Thyroid gland (tissue), 4 donors: Measurements from ENCODE around the gene POMGNT2. TPM values are rescaled to one million over a fixed set of nuclear protein-coding genes. Genes with fewer than 3 reads are reported as not detected.

ENCODE experiments used
- DNase-seq, 2 donors: peaks; one replicate each; pipeline ENCODE4 v3.0.0-alpha.2; 2019
- H3K27ac ChIP-seq, 3 donors: fragments of 200-600 bp; sonication (generic); 1 replicate in 2 of 3; 2 replicates in 1 of 3; pipeline ENCODE4 v1.5.1; 2016 to 2019; ENCODE audit warnings: mild to moderate bottlenecking in 1 of 3, moderate library complexity in 1 of 3
- H3K27me3 ChIP-seq: fragments of 200-600 bp; sonication (generic); one replicate; pipeline ENCODE4 v1.5.1; 2019
- H3K36me3 ChIP-seq, 2 donors: fragments of 200-600 bp; sonication (generic); one replicate each; pipeline ENCODE4 v1.5.1; 2016 to 2019
- H3K4me1 ChIP-seq, 2 donors: fragments of 200-600 bp; sonication (generic); one replicate each; pipeline ENCODE4 v1.5.1; 2017 to 2019
- H3K4me3 ChIP-seq, 3 donors: fragments of 200-600 bp; sonication (generic); replicated peaks in 1 of 3; 1 replicate in 2 of 3; 2 replicates in 1 of 3; pipeline ENCODE4 v1.5.1; 2016; ENCODE audit warnings: mild to moderate bottlenecking in 1 of 3
- H3K9me3 ChIP-seq: fragments of 200-600 bp; sonication (generic); one replicate; pipeline ENCODE4 v1.5.1; 2017
- POLR2A ChIP-seq, 2 donors: fragments of 450-650 bp; IDR thresholded peaks; one replicate each; pipeline ENCODE4 v1.6.1; 2017; ENCODE audit warnings: antibody characterized with exemption in 2 of 2, mild to moderate bottlenecking in 2 of 2, moderate library complexity in 1 of 2
- WGBS, 2 donors: methylation state at CpG; one replicate each; pipeline ENCODE4 v1.1.5; 2017; 5-methylcytosine and 5-hydroxymethylcytosine counted together
- intact Hi-C: fragments of 100-400 bp; cut with DNase I; formaldehyde crosslinking; loops from one replicate; pipeline ENCODE4 v1.15.1; 2023
- total RNA-seq, 4 donors: library from RNA; depleted of rRNA; stranded (reverse); fragments of >200 nt; gene quantifications; one replicate each; pipeline ENCODE4 v1.2.3, GENCODE V29; 2016
- TF ChIP-seq, protein P1 (sequence below), 6 experiments: fragments of 200-600 bp in 3 of 6; fragments of 450-650 bp in 3 of 6; sonication (generic) in 3 of 6; IDR thresholded peaks; one replicate each; pipeline ENCODE4 v1.5.1; 2016 to 2019; ENCODE audit warnings: antibody characterized with exemption in 6 of 6, mild to moderate bottlenecking in 2 of 6, inconsistent platforms in 1 of 6, moderate library complexity in 1 of 6

Gene POMGNT2
- total RNA-seq, 4 donors from 2014 or later, result 17.1 to 30.1 (median 23.5) TPM

DNA sequence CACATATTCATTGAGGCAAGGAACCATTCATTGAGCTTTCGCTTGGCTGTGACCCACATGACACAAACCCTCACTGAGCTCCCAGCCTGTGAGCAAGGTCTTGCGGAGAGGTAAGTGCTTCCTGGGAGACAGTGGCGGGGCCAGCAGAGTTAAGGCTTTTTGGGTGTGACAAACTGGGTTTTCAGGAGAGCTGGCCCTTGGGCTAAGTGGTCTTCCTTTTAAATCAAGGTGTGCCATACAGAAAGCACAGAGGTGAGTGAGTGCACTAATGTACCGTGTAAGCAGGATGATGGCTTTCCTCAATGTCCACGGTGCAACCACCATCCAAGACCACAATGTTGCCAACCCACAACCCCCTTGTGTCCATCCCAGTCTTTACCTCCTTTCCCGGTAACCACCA, 28.6 kb downstream of the POMGNT2 start:
- 93 to 95% methylated on average over 6 of the region's 6 CpGs for WGBS, 2 donors
- no peaks in the 10 kb centered on the region for H3K27me3 ChIP-seq
- intact Hi-C loops, result no loop called here

DNA sequence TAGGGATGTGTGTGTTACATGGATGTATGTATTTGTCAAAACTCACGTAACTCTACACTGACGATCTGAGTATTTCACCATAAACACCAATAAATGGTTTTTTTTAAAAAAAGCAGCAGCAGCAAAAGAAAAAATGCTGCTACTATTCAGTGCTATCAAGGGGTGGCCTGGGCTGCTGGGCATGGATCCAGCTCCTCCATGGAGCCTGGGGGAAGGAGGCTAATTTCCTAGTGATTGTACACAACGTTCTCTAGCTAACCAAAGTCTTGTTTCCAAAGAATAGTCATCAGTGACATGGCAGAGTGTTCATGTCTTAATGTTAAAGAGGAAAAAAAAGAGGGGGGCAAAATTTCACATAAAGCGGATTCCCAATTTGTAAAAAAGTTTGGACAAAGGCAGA, 29.0 kb downstream of the POMGNT2 start:
- intact Hi-C loops, result no loop called here
- Histone ChIP-seq H3K36me3 (peaks cover 11 to 18% of the 10 kb centered on the region in 2 donors), H3K27ac (no peak overlapping the region), H3K27me3 (no peaks in the 10 kb centered on the region), H3K4me1 (no peaks in the 10 kb centered on the region), H3K9me3 (no peaks in the 10 kb centered on the region), H3K4me3 (no peak overlapping the region)
- DNase-seq, result no peak
- WGBS, 2 donors, result 79 to 88% methylated on average over 4 of the region's 4 CpGs
- TF ChIP-seq POLR2A (IDR thresholded peaks at IDR 0.05), result no peak
- TF ChIP-seq, protein P1, sequence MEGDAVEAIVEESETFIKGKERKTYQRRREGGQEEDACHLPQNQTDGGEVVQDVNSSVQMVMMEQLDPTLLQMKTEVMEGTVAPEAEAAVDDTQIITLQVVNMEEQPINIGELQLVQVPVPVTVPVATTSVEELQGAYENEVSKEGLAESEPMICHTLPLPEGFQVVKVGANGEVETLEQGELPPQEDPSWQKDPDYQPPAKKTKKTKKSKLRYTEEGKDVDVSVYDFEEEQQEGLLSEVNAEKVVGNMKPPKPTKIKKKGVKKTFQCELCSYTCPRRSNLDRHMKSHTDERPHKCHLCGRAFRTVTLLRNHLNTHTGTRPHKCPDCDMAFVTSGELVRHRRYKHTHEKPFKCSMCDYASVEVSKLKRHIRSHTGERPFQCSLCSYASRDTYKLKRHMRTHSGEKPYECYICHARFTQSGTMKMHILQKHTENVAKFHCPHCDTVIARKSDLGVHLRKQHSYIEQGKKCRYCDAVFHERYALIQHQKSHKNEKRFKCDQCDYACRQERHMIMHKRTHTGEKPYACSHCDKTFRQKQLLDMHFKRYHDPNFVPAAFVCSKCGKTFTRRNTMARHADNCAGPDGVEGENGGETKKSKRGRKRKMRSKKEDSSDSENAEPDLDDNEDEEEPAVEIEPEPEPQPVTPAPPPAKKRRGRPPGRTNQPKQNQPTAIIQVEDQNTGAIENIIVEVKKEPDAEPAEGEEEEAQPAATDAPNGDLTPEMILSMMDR (IDR thresholded peaks at IDR 0.05), result no peak

More for the DNA sequence above, 28.6 kb downstream of the POMGNT2 start:
- TF ChIP-seq POLR2A (IDR thresholded peaks at IDR 0.05), result no peak
- TF ChIP-seq, protein P1 (IDR thresholded peaks at IDR 0.05), result no peak
- DNase-seq, result no peak
- no peaks in the 10 kb centered on the region for H3K4me1 ChIP-seq
- no peak overlapping the region for H3K4me3 ChIP-seq
- H3K27ac ChIP-seq, result no peak overlapping the region
- peaks cover 11 to 18% of the 10 kb centered on the region in 2 donors for H3K36me3 ChIP-seq
- no peaks in the 10 kb centered on the region for H3K9me3 ChIP-seq

DNA sequence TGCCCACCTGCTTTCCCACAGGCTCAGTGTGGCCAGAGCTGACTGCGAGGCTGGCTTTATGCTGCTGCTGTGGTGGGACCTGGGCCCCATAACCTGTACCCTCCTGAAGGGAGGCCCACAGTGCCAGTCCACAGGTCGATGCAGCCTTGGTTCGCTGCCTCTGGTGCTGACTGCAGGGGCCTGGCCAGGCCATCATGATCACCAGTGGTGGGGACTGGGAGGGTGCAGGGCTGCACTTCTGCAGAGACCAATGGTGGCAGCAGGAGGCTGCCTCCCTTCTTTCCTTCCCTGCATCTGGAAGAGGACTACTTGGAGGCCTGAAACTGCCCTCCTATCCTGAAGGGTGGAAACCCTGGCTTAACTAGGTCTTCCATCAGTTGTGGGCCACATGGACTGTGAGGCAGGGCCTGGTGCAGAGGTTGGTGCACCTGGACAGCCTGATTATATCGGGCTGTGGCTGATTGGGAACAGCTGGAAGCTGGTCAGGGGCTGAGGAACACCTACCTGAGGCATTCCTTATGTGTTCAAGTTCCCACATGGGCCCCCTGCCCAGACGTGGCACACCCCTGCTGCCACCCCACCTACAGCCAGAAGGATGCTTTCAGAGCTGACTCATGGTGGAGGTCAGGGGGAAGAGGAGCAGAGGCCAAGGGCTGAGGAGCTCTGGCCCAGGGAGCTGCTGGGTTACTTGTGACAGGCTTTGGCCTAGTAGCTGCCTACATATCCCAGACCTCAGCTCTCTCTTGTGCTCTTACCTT, 29.8 kb downstream of the POMGNT2 start:
- Histone ChIP-seq H3K27ac (no peak overlapping the region), H3K9me3 (no peaks in the 10 kb centered on the region), H3K36me3 (peaks cover 11 to 18% of the 10 kb centered on the region in 2 donors), H3K4me1 (no peaks in the 10 kb centered on the region), H3K4me3 (no peak overlapping the region), H3K27me3 (no peaks in the 10 kb centered on the region)
- intact Hi-C loops, result no loop called here
- DNase-seq, result no peak
- whole genome bisulfite sequencing, 2 donors, result 86 to 100% methylated on average over 4 of the region's 5 CpGs
- TF ChIP-seq POLR2A (IDR thresholded peaks at IDR 0.05), result no peak
- TF ChIP-seq, protein P1 (IDR thresholded peaks at IDR 0.05), result no peak

DNA sequence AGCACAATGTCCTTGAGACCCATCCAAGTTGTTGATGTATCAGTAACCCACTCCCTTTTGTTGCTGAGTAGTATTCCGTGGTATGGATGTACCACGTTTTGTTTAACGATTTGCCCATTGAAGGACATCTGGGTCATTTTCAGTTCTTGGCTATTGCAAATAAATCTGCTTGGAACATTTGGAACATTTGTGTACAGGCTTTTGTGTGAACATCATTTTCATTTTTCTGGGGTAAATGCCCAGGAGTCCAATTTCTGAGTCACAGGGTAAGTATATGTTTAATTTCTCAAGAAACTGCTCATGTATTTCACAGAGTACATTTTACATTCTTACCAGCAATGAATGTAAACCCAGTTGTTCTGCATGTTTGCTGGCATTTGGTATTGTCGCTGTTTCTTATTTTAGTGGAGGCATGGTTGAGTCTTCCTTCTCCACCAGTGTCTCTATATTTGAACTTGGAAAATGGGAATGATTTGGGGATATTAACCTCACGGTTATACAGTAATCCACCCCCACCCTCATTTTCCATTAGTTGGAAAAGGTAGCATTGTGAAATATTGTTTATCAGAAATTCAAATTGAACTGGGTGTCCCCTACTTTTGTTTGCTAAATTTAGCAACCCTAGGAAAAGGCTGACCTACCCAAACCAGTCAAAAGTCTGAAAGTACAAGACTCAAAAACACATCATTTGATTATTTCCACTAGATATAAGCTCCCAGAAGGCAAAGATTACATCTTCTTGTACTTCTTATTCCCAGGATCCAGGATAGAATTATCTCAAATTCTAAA, 30.8 kb downstream of the POMGNT2 start:
- Histone ChIP-seq H3K4me3 (no peak overlapping the region), H3K9me3 (no peaks in the 10 kb centered on the region), H3K36me3 (peaks cover 2 to 11% of the 10 kb centered on the region in 2 donors), H3K4me1 (no peaks in the 10 kb centered on the region), H3K27ac (no peak overlapping the region), H3K27me3 (no peaks in the 10 kb centered on the region)
- no peak for DNase-seq
- intact Hi-C loops, result no loop called here
- 93% methylated on average over 5 of the region's 5 CpGs for WGBS, 2 donors
- TF ChIP-seq, protein P1 (IDR thresholded peaks at IDR 0.05), result no peak
- TF ChIP-seq POLR2A (IDR thresholded peaks at IDR 0.05), result no peak

DNA sequence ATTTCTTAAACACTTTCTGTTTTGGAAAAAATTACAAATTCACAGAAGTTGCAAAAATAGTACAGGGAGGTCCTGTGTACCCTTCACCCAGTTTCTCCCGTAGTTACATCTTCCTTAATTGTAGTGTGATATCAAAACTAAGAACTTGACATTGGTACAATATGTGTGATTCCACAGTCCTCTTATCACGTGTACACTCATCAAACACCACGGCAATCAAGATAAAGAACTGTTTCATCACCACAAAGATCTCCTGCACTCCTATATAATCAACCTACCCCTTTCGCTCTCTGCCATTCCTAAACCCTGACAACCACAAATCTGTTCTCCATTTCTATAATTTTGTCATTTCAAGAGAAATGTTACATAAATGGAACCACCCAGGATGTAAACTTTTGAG, 31.4 kb downstream of the POMGNT2 start:
- Histone ChIP-seq H3K9me3 (no peaks in the 10 kb centered on the region), H3K36me3 (peaks cover 0 to 5% of the 10 kb centered on the region in 2 donors), H3K27ac (no peak overlapping the region), H3K4me3 (no peak overlapping the region), H3K4me1 (no peaks in the 10 kb centered on the region), H3K27me3 (no peaks in the 10 kb centered on the region)
- TF ChIP-seq, protein P1 (IDR thresholded peaks at IDR 0.05), result no peak
- TF ChIP-seq POLR2A (IDR thresholded peaks at IDR 0.05), result no peak
- intact Hi-C loops, result no loop called here
- no peak for DNase-seq
- 84% methylated on average over 4 of the region's 4 CpGs for whole genome bisulfite sequencing, 2 donors
